GM18870 (cell line): ENCODE data around the gene SKIL.
A peak's percentile ranks its signal among the peaks of the same experiment; 100 is the strongest.

Source experiments
- ATAC-seq: cut with Tn5 transposase; IDR thresholded peaks from one replicate; pipeline ENCODE4 v1.9.1; 2021; ENCODE audit warnings: moderate library complexity; ENCODE audit not compliant: unreplicated experiment

SKIL gene

DNA sequence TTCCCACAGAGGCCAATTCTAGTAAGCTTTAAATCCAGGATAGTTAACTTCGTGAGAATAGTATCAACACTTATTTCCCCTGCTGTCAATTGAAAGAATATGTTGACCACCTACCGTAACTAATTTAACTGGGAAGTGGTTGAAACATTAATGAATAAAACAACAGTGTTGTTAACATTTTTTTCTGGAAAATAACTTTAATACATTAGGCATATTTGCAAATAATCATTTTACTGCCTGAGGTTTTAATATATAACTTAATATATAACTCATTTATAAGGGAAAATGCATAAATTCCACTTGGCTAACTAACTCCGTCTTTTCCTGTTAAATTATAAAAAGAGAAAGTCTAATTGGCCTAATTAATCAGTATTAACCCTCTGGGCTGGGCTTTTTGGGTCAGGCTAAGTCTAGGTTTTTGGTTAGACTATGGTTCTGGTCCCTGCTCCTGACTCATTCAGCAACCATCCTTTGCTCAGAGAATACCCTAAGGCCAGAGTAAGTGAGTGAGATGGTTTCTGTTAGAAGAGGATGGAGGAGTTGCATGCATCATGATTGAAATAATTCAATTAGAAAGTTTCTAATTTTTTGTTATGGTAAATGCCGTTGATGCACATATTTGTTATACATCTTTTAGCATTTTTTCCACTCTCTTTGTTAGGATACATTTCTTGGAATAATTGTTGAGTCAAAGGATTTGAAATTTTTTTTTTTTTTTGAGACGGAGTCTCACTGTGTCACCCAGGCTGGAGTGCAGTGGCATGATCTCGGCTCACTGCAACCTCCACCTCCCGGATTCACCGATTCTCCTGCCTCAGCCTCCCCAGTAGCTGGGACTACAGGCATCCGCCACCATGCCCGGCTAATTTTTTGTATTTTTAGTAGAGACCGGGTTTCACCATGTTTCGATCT lies 10.8 kb upstream of the SKIL start:
- ATAC-seq = peak; percentile 58

DNA sequence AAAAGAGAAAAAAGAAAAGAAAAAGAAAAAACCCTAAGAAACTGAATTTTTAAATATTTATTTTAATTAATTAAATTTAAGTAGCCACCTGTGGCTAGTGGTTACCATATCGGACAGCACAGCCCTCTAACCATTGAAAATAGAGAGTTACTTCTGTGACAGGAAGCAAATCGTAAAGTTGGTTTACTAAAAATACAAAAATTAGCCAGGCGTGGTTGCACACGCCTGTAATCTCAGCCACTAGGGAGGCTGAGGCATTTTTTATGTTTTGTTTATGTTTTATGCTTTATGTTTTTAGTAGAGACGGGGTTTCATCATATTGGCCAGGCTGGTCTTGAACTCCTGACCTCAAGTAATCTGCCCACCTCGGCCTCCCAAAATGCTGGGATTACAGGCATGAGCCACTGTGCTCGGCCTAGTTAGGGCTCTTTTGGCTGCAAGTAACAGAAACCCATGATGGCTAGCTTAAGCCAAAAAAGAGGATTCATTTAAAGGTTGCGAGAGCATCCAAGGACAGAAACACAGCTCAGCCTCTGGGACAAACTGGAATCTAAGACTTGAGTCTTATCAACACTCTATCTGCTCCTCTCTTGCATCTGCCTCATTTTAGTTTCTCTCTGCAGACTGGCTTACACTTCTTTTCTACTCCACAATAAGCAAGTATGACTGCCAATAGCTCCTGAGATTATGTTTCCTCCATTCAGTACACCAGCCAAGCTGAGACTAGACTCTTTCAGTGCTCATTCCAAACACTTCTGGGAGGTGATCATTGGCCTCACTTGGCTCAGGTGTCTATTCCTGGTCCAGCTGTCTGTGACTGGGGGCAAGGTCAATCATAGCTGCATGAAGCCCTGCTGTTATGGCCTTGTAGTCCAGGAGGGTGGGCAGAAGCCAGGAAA lies 6.8 kb upstream of the SKIL start:
- ATAC-seq = peak; percentile 49

DNA sequence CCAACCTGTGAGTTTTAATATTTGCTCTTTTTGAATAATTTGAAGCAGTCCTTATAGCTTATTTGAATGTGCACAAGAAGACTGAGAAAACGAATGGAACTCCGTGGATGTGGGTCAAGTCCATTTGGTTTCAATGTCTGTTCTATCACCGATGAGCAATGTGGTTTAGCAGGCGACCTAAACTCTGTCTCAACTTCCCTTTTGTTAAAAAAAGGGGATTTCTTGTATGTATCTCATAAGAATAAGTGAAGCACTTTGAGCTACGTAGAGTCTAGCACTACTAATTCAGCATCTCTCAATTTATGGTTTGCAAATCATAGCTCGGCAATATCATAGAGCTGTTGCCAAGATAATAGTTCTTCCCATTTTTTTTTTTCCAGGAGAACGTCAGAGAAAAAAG lies 4.6 kb upstream of the SKIL start:
- peak; percentile 33 for ATAC-seq

DNA sequence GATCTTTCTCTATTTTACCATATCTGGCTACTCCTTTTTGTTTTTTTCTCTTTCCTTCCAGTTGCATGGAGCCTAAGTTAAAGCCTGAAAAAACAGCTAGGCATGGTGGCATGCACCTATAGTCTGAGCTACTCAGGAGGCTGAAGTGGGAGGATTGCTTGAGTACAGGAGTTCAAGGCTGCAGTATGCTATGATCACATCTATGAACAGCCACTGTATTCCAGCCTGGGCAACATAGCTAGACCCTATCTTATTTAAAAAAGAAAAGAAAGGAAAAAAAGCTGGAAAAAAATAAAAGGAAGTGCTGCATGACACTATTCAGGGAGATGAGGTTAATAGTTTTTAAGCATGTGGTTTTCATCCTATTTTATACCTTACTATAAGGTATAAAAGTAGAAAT lies 4.0 kb upstream of the SKIL start:
- no peak for ATAC-seq

DNA sequence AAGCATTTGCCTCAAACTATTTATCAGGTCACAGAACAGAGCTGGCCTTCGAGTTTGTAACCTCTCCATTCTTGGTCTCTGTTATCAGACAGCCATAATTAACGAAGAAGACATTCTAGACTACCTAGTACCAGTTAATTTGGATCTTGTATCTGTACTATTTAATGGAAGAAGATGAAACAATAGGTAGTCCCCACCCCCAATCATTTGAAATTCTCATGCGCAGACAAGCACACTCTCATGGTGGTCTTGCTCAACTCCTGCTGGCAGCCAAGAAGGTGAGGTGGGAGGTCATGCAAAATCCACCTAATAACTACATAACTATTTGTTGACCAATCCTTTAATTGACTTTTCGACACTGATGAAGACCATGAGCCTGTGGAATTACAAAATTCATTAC lies 2.8 kb upstream of the SKIL start:
- no peak for ATAC-seq

DNA sequence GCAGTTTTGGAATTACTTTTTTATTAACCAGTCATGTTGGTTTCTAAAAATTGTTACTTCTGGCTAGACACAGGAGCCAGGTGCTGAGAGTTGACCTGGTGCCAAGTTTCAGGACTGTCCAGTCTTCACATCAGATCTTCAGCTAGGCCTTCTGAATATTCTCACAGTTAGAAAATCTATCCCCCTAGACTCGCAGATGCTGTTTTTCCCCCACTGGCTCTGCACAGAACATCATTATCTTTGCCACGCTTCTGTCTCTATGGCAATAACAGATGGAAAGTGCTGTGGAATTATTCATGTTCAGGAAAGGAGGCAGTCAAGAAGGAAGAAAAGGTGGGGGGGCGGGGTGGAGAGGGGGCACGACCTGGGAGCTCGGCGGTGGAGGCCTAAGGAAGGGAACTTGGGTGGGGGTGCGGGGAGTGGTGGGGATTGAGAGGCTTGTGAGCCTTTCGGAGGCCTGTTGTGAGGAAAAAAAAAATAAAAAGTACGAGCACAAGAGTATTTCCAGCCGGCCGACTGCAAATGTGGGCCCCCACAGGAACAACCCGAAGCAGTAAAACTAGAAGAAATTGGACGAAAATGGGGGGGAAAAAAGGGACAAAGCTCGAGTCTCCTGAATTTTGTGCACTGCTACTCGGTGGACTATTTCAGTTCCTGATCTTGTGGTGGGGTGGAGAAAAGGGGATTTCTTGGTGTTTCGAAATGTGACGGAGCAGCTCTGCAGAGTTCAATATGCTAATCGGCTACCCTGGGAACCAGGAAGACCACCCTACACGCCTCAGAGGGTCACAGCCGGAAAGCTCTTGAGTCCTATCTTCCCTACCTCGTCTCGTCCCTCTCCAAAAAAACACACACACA lies 1.5 kb upstream of the SKIL start:
- ATAC-seq = peak; percentile 50

DNA sequence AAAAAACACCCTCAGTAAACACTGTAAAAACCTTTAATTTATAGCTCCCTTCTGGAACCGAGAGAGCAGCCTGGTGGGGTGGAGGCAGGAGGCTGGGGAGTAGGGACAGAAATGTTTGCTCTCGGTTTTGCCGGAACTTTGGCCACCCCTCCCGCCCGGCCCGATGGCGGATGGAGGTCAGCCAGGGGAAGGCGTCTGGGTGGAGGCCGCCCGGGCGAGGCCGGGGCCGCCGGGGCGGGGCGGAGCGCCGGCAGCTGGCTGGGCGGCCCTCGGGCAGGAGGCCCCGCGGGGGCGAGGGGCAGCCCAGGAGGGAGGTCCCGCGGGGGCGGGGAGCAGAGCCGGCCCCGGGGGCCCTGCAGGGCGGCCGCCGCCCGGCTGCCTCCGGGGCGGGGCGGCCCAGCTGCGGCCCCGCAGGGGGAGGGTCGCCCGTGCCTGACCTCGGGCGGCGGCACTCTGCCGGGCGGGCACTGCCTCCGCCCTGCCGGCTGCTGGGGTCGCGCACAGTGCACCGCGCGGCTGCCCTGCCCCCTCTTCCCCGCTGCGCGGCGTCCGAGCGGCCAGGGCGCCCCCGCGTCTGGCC lies 829 bp upstream of the SKIL start:
- peak; percentile 29 for ATAC-seq

DNA sequence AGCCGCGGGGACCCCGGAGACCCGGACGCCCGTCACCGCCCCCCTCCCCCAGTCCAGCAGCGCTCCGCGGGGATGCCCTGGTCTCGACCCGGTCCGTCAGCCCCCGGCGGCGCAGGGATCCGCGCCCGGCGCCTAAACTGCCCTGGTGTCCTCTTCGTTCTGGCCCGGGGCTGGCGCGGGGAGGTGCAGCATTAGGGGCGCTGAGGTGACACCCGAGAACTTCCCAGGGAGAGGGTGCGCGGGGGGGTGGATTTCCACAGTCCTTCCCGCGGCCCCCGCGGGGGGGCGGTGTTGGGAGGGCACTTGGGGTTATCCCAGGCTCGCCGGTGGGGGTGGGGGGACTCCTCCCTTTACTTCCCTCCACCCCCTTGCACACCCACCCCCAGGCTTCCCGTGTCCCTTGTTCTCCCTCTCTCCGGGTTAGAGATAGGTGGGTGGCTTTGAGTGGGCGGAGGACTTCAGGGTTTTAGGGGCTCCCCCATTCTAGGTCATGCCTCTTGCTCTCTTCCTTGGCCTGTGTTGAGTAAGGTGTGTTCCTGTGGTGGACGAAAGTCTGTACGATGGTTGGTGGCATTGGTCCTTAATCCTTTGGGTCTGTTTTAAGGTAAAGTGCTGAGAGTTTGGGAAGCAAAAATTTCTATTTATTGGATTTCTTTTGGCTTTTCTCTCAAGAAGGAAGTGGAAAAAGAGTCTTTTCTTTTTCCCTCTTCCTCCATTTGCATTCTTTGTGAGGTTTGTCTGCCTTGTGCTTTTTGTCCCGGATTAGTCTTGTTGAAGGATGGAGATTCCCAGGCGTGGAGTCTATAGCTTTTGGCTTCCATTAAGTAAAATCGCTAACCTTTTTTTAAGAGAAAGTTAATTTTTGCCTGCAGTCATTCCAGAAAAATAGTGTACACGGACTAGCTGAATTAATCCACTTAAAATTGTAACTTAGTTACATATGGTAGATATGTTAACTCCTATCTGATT lies 811 bp downstream of the SKIL start:
- no peak for ATAC-seq

DNA sequence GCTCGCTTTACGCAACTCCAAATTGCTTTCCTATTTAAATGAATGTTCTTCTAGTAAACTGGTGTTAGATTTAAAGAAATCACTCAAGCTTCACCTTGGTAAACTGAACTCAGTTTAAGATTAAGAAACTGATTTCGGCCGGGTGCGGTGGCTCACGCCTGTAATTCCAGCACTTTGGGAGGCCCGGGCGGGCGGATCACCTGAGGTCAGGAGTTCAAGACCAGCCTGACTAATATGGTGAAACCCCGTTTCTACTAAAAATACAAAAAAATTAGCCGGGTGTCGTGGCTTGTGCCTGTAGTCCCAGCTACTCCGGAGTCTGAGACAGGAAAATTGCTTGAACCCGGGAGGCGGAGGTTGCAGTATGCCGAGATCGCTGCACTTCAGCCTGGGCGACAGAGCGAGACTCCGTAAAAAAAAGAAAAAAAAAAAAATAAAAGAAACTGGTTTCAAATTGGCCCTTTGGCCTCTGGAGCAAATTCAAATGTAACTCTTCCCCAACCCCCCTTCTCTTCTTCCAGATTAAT lies 1.7 kb downstream of the SKIL start:
- ATAC-seq = no peak

DNA sequence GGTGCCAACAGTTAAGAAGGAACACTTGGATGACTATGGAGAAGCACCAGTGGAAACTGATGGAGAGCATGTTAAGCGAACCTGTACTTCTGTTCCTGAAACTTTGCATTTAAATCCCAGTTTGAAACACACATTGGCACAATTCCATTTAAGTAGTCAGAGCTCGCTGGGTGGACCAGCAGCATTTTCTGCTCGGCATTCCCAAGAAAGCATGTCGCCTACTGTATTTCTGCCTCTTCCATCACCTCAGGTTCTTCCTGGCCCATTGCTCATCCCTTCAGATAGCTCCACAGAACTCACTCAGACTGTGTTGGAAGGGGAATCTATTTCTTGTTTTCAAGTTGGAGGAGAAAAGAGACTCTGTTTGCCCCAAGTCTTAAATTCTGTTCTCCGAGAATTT lies 3.0 kb downstream of the SKIL start:
- no peak for ATAC-seq

DNA sequence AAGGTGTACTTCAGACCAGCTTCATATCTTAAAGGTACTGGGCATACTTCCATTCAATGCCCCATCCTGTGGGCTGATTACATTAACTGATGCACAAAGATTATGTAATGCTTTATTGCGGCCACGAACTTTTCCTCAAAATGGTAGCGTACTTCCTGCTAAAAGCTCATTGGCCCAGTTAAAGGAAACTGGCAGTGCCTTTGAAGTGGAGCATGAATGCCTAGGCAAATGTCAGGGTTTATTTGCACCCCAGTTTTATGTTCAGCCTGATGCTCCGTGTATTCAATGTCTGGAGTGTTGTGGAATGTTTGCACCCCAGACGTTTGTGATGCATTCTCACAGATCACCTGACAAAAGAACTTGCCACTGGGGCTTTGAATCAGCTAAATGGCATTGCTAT lies 3.4 kb downstream of the SKIL start:
- no peak for ATAC-seq

DNA sequence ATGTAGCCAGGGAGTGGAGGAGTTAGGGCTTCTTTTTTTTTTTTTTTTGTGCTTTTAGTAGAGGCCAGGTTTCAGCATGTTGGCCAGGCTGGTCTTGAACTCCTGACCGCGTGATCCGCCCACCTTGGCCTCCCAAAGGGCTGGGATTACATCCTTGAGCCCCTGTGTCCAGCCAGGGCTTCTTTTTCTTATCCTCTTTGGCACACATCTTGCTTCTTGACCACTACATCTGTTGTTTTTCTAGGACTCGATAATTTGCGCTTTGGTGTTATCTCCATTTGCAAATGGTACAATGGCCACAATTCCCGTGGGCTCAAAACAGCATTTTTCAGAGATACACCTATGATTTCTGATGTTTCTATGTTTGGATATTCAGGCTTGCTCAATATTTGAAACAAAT lies 4.2 kb downstream of the SKIL start:
- ATAC-seq = no peak

DNA sequence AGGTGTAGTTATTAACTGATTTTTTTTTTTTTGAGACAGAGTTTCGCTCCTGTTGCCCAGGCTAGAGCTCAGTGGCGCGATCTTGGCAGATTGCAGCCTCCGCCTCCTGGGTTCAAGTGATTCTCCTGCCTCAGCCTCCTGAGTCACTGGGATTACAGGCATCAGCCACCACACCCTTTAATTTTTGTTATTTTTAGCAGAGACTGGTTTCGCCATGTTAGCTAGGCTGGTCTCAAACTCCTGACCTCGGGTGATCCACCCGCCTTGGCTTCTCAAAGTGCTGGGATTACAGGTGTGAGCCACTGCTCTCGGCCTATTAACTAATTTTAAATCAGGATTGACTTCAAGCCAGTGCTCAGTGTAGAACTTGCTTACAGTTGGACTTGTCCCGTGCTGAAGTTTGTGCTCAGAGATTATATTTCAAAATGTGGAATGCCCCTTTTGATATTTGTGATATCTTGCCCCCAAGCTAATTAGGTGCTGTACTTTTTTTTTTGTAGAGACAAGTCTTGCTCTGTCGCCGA lies 6.0 kb downstream of the SKIL start:
- ATAC-seq = no peak

DNA sequence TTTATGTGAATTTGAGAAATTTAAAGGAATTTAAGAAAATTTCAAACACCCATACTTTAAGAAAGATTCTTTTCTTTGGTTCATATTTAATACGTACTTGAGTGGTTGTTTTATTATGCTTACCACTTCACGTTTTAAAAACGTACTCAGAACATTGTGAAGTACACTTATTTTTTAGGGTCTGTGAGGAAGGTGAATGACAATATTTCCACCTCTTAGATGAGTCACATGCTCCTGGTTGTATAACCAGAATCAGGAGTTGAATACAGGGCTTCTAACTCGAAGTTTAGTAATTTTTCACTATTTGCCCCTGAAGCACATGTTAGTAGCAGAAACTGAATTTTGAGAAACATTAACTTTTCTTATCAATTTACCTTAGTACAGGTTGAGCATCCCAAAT lies 7.5 kb downstream of the SKIL start:
- no peak for ATAC-seq

DNA sequence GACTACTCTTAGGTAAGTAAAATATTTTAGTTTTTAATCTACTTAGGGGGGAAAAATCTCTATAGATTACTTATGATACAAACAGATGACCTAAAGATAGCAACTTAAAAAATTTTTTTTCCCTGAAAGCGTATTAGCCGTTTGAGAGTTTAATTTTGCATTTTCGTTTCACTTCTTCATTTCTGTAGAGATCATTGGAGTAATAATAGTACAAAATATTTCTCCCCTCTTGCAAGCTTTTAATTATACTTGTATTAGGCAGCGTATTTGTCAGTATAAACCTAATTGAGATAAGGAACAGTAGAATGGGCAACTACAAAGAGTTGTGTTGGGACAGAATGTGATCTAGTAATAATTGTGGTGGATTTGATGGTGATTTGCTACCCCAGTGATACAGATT lies 10.3 kb downstream of the SKIL start:
- ATAC-seq = no peak

DNA sequence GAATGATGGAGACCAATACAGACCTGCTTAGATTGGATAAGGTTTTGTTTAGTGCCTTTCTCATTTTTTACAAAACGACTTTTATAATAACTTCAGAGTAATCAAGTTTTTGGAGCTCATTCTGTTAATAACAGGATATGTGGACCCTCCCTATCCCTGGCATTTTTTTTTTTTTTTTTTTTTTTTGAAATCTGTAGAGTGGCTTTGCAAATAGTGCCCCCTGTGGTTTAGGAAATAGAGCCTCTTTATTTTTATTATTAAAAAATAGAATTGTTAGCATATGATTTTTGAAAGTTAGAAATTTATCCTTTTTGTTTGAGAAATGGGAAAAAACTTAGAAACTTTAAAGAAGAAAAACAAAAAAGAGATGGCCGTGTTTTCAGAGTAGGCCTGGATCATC lies 11.4 kb downstream of the SKIL start:
- no peak for ATAC-seq

DNA sequence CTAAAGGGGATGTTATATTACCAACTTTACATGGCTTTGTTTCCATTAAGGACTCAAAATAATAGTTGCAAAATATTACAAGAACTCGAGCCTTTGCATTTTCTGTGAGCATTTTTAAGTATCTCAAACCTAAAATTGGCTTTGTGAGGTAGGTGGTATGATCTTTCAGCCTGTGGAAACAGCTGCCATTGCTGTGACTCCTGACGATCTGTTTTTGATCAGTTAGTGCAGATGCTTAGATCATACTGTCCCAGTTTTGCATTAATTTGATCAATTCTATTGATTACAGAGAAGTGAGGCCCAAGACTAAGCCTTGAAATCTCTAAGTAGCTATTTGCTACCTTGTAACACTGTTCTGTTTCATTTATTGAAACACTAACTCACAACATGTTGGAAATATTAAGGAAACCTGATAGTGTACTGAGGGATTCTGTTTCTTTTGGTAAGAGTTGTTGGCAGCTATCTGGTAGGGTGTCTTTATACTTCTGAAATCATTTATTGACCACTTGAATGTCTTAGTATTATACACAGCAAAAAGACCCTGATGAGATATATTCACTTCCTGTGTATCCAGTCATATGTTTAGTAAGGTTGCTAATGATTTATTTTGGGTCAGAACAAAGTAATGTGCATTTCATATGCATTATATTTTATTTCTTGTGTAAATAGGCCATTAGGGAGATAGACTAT lies 14.8 kb downstream of the SKIL start:
- no peak for ATAC-seq

DNA sequence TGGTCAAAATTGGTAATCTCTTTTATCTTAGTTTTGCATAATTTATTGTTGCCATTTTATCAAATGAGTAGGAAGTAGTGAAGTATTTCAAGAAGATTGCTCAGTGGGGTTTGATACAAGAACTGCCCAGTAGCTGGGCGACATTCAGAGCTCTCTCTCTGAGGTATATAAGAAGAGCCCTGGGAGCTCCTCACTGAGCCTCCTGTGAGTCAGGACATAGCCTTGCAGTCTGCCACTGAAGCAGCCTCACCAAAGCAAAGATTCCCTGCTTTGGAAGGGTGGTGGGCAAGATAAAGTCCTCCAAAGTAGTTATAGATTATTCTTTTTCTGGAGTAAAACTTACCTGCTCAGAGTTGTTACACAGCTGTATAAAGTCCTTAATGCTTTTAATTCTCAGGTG lies 26.1 kb downstream of the SKIL start:
- no peak for ATAC-seq
